HG03039 (cell line): ENCODE data around the gene TSPAN5.
A peak's percentile ranks its signal among the peaks of the same experiment; 100 is the strongest.

Experiments
- ATAC-seq: cut with Tn5 transposase; IDR thresholded peaks from one replicate; pipeline ENCODE4 v1.9.1; 2021; ENCODE audit warnings: mild to moderate bottlenecking, moderate library complexity; ENCODE audit not compliant: unreplicated experiment

TSPAN5 gene

GRCh38 chr4:98673978-98674377 lies 15.6 kb upstream of the TSPAN5 start:
- no peak for ATAC-seq

DNA sequence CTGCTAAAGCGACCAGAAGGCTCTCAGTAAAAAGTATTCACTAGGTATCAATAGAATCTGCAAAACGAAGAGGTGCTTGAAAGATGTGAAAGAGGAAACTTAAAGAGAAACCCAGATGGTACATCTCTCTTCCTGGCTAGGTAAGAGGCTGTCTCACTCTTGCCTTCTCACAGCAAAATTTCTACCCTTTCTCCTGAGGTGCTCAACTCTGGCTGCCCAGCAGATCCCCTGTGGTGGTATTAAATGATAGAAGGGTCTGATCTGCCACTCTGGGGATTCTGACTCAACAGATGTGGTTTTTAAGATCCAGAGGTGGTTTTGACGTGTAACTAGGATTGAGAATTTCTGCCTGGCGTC lies 14.9 kb upstream of the TSPAN5 start:
- ATAC-seq: no peak

DNA sequence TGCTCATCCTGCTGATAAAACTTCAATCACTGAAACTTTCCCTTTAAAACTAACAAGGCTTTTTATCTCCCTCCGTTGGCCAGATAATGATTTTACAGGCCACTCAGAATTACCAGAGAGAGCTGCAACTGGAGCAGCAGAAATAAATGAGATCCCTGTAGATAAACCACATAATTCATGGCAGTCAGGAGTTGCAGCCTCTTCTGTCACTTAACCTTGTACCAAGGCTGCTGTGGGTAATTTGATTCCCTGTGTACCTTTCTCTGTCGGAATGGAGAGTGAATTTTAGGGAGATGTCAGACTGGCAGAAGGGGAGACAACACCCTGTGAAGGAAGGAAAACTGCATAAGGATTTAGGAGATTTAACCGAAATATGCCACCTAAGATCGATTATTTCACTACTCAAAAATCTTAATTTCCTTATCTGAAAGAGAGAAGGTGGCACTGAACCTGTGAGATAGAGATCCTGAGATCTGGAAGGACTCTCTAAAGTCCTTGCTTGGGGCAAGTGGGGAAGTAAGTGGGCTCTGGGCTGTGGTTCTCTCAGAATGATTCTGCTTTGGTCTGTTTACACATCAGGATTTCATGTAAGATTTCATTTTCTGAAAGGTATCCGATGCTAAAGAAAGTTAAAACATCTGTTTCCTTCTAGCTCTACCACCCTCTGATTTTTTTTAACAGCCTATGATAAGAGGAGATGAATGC lies 14.3 kb upstream of the TSPAN5 start:
- ATAC-seq: no peak

DNA sequence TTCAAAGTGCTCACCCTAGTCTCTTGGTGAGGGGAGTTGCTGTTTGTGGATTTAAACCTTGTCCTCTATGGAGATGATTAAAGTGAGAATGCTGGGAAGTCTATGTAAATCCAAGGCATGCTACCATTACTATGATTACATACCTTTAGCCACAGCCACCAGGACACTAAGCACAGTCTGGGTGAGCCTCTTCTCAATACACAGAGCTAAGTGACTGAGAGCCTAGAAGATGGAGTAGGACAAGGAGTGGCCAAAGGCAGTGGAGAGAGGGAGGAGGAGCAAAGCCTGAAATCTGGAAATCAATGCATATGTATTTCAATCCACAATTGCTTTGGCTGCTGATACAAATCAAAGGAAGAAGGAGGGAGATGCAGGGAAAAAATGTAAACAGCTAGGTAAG lies 12.7 kb upstream of the TSPAN5 start:
- no peak for ATAC-seq

- no peak for ATAC-seq
Observed at GRCh38 chr4:98670186-98670585, 11.8 kb upstream of the TSPAN5 start.

DNA sequence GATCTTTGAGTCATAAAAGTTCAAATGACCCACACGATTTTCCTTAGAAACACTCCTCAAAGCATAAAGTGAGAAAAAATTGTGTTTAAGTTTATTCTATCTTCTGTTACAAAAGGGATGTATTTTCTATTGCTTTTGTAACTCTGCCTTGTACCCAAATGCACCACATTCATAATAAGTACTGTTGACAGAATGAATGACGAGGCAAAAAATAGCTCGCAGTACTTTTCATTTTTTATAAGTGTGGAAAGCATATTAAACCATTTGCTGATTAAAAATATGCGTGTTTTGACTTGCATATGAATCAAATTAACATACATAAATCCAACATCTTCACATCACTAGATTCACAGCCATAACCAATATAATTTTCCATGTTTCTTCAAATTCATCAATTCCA lies 11.2 kb upstream of the TSPAN5 start:
- no peak for ATAC-seq

- ATAC-seq: no peak
Observed at GRCh38 chr4:98664959-98665358, 6.5 kb upstream of the TSPAN5 start.

- ATAC-seq: peak; percentile 65
Observed at GRCh38 chr4:98663226-98664006, 5.0 kb upstream of the TSPAN5 start.

DNA sequence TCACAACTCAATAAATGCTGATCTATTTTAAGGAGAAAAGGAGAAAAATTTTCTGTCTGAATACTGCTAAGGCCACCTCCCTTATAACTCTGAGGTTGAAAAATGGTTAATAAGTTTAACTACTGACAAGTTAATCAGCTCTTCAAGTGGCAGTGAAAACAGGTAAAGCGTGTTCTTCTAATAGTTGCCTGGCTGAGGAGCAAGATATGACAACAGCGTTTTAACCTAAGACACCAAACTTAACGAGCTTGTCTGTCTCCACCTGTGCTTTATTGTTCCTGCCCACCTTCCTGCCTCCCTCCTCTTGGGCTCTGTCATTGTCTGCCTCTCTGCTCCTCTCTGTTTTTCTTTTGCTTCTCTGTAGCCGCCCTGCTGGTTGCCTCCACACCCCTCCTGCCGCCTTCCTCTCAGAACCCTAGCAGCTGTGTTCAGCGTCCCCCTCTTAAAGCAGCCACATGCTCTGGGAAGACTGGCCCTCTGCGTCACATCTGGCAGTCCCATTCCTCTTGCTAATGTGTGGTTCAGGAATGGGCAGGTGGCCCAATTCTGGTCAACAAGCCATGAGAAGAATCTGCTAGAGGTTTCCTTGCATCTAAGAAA lies 4.3 kb upstream of the TSPAN5 start:
- no peak for ATAC-seq

- no peak for ATAC-seq
Observed at GRCh38 chr4:98662055-98662453, 3.6 kb upstream of the TSPAN5 start.

- no peak for ATAC-seq
Observed at GRCh38 chr4:98661371-98662054, 3.1 kb upstream of the TSPAN5 start.

DNA sequence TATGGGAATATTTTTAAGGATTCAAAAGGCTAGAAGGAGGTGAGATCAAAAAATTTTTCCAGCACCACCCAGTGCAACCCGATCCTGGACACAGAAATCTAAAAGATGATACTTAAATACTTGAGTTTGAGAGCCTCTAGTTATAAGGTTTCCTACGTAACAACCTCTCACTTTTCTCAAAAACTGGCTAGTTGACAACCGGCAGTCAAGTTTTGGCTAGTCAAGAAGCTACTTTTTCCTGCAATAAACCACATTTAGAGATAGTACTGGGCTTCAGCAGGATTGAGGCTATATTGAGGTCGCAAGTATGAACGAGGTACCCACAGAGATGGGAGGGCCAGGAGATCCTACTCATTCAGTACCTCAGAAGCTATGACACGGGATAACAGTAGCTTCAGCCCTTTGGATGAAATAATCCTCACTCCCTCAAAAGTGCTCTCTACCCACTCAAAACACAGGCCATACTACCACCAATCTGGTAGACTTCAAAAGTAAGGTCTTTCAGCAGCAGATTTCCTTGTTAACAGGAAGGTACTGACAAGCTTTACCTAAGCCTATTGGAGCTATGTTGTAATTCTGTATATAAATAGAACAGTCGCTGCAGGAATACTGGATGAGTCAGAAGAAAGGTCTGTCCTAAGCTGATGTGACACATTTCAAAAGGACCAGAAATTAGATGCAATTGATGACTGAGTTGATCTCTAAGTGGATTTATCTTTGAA lies 1.5 kb upstream of the TSPAN5 start:
- no peak for ATAC-seq

- ATAC-seq: no peak
Observed at GRCh38 chr4:98659106-98659592, 738 bp upstream of the TSPAN5 start.

DNA sequence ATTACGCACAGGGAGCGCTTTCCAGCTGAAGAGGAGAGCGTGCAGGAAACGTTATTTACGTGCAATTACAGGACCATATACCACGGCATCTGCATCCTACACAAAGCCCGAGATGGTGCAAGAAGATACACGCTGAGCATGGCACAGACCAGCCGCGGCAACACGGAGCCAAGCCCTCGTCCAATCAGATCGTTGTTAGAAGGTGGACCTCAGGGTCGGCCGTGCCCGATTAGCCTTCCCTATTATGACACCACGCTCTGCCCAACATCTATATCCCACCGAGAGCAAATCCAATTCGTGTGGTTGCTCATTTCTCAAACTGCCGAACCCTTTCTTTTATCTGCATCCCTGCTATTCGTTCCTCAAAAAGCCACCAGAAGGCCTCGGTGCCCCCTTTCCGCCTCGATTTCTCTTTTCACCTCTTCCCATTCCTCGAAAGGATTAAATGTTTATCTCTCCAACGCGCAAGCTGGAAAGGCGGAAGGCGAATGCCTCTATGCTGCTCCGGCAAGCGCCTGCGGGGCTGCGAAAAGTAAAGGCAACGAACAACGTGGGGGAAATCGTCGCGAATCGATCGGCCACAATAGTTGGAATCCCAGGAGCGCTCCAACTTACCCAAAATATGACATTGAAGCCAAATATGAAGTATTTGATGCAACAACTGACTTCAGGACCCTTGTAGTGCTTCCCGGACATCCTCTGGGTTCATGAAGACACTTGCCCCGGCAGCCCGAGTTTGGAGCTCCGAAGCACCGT lies 702 bp downstream of the TSPAN5 start:
- no peak for ATAC-seq

GRCh38 chr4:98656886-98657285 lies 1.5 kb downstream of the TSPAN5 start:
- no peak for ATAC-seq

DNA sequence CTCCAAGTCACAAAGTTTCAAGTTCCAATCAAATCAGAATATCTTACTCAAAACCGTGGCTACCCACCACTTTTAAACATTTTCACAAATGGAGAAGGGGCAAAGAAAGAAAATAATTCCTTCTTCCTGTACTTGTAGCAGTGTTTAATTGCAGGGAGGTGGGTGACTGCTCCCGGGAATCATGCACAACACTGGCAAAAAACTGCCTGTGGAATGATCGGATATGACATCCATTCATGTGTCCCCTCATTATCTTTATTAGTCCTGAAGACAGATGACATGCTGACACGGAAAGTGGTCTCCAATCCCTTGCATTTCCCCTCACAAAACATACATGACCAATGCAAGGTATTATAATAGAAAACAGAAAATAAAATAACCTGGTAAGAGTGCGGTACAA lies 2.0 kb downstream of the TSPAN5 start:
- no peak for ATAC-seq

- ATAC-seq: no peak
Observed at GRCh38 chr4:98653890-98654867, 4.2 kb downstream of the TSPAN5 start.

DNA sequence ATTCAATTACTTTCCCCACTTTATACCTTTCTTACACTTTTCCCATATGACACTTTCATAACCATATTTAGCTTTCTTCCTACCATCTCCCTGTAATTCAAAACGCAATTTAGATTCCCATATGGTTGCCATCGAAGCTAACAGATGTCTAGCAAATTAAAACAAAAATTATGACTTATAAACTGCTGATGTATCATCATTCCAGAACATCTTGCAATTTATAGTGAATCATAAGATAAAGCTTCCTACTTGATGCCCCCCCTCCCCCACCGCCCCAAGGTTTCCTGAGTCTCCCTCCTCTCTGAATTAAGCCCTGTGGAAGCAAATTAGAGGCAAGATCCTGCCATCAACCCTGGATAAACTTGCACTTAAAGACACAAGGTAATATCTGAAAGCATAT lies 5.4 kb downstream of the TSPAN5 start:
- ATAC-seq: no peak

DNA sequence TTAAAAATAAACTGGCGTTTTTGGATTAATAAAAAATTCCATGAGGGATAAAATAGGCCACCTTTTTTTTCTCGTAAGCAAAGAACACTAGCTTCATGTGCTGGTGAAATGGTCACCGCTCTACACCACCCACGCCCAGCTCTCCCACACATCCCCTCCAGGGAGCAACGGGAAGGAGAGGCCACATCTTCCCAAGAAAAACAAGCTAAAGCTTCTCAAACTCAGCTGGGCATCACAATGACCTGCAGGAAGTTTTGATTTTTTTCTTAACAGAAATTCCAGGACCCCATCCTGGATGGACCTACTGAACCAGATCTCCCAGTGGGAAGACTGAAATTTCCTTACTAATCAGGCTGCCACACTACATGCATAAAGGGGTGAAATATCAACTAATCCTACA lies 9.8 kb downstream of the TSPAN5 start:
- no peak for ATAC-seq
